ENCODE results near the gene CNTN4.

The CNTN4 gene

DNA sequence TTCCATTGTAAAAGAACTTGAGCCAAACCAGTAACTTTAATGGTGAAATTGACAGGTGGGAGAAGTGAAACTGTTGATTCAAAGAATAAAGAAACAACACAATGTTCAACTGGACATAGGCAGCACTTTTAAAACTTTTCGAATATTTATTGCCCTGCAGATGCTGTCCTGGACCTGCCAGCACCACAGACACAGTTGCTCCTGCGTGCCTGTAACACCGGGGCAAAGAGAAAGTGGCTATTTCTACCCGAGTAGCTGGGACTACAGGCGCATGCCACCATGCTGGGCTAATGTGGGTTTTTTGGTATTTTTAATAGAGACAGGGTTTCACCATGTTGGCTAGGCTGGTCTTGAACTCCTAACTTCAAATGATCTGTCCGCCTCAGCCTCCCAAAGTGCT lies 1004.1 kb downstream of the CNTN4 start:
- Histone ChIP-seq H3K4me2 (no peak overlapping the region), H3K27ac (no peak overlapping the region), H3K36me3 (ENCODE audit: insufficient read depth) (no peaks in the 10 kb centered on the region), H4K20me1 (ENCODE audit: insufficient read depth) (no peaks in the 10 kb centered on the region), H3K27me3 (ENCODE audit: insufficient read depth, low read depth) (no peaks in the 10 kb centered on the region), H2AFZ (ENCODE audit: low read depth) (no peak overlapping the region), H3K79me2 (ENCODE audit: insufficient read depth, low read depth) (no peaks in the 10 kb centered on the region), H3K4me3 (IDR thresholded peaks at IDR 0.05; ENCODE audit: insufficient read depth, low read depth, low read length) (no peak overlapping the region), H3K4me1 (ENCODE audit: low read depth, poor library complexity, severe bottlenecking) (no peaks in the 10 kb centered on the region), H3K9ac (no peak overlapping the region)
- TF ChIP-seq CTCF (conservative IDR thresholded peaks at IDR 0.05; ENCODE audit: low read depth, low read length): no peak

- H3K36me3 ChIP-seq (ENCODE audit: insufficient read depth): no peaks in the 10 kb centered on the region
- no peak overlapping the region for H3K9ac ChIP-seq
- no peaks in the 10 kb centered on the region for H4K20me1 ChIP-seq (ENCODE audit: insufficient read depth)
- no peaks in the 10 kb centered on the region for H3K79me2 ChIP-seq (ENCODE audit: insufficient read depth, low read depth)
- no peak overlapping the region for H2AFZ ChIP-seq (ENCODE audit: low read depth)
- no peak overlapping the region for H3K4me2 ChIP-seq
- H3K27me3 ChIP-seq (ENCODE audit: insufficient read depth, low read depth): no peaks in the 10 kb centered on the region
- no peak overlapping the region for H3K4me3 ChIP-seq (IDR thresholded peaks at IDR 0.05; ENCODE audit: insufficient read depth, low read depth, low read length)
- H3K27ac ChIP-seq: no peak overlapping the region
- no peak for TF ChIP-seq CTCF (conservative IDR thresholded peaks at IDR 0.05; ENCODE audit: low read depth, low read length)
- no peaks in the 10 kb centered on the region for H3K4me1 ChIP-seq (ENCODE audit: low read depth, poor library complexity, severe bottlenecking)
These were observed 1006.6 kb downstream of the CNTN4 start for GRCh38 chr3:3105246-3105645.

GRCh38 chr3:3105815-3106214 lies 1007.1 kb downstream of the CNTN4 start:
- no peak for TF ChIP-seq CTCF (conservative IDR thresholded peaks at IDR 0.05; ENCODE audit: low read depth, low read length)
- Histone ChIP-seq H3K4me1 (ENCODE audit: low read depth, poor library complexity, severe bottlenecking) (no peaks in the 10 kb centered on the region), H2AFZ (ENCODE audit: low read depth) (no peak overlapping the region), H4K20me1 (ENCODE audit: insufficient read depth) (no peaks in the 10 kb centered on the region), H3K4me2 (no peak overlapping the region), H3K27me3 (ENCODE audit: insufficient read depth, low read depth) (no peaks in the 10 kb centered on the region), H3K4me3 (IDR thresholded peaks at IDR 0.05; ENCODE audit: insufficient read depth, low read depth, low read length) (no peak overlapping the region), H3K36me3 (ENCODE audit: insufficient read depth) (no peaks in the 10 kb centered on the region), H3K79me2 (ENCODE audit: insufficient read depth, low read depth) (no peaks in the 10 kb centered on the region), H3K9ac (no peak overlapping the region), H3K27ac (no peak overlapping the region)

GRCh38 chr3:3107181-3107580 lies 1008.5 kb downstream of the CNTN4 start:
- Histone ChIP-seq H3K27me3 (ENCODE audit: insufficient read depth, low read depth) (no peaks in the 10 kb centered on the region), H3K9ac (no peak overlapping the region), H3K4me2 (no peak overlapping the region), H4K20me1 (ENCODE audit: insufficient read depth) (no peaks in the 10 kb centered on the region), H3K4me1 (ENCODE audit: low read depth, poor library complexity, severe bottlenecking) (no peaks in the 10 kb centered on the region), H2AFZ (ENCODE audit: low read depth) (no peak overlapping the region), H3K4me3 (IDR thresholded peaks at IDR 0.05; ENCODE audit: insufficient read depth, low read depth, low read length) (no peak overlapping the region), H3K27ac (no peak overlapping the region), H3K79me2 (ENCODE audit: insufficient read depth, low read depth) (no peaks in the 10 kb centered on the region), H3K36me3 (ENCODE audit: insufficient read depth) (no peaks in the 10 kb centered on the region)
- TF ChIP-seq CTCF (conservative IDR thresholded peaks at IDR 0.05; ENCODE audit: low read depth, low read length): no peak

All from KMS-11 (cell line).